Activated T-cell treated with anti-CD3 and anti-CD28 coated beads for 1 hour (primary cell): Measurements from ENCODE around the gene DCLK1.

Experiments used
- DNase-seq: peaks from one replicate; pipeline ENCODE4 v3.0.0-alpha.2; 2020; ENCODE audit warnings: low read depth

Gene DCLK1

DNA sequence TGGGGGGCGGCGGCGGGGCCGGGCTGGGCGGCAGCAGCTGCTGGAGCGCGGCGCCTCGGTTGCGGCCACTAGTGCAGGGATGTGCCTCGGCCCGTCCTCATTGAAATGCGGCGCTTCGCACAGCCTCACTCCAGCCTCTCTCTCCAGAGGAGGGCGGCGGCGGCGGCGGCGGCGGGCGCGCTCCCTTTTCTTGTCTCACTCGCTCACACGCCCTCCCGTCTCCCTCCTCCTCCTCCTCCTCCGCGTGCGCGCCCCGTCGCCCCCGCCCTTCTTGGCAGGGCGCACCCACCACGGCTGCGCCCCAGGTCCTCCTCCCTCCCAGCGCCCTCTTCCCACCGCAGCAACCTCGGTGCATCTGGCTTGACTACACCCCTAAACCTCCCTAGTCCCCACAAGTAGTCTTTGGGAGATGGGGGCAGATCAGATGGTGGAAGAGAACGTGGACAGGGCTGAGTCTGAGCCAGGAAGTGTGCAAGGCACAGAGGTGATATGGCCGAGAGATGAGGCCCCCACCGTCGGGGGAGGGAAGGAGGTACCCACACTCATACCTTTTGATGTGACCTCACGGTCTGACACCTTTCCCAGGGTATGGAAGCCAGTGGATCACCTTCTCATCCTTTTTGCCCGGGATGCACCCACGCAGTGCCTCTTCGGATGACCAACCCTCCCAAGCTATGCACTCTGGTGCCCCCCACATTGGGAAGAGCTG, at the start of gene DCLK1:
TSS of gene DCLK1 (minus strand) at position 161 of the 709 bp plus-strand sequence.
- DNase-seq, result no peak

DNA sequence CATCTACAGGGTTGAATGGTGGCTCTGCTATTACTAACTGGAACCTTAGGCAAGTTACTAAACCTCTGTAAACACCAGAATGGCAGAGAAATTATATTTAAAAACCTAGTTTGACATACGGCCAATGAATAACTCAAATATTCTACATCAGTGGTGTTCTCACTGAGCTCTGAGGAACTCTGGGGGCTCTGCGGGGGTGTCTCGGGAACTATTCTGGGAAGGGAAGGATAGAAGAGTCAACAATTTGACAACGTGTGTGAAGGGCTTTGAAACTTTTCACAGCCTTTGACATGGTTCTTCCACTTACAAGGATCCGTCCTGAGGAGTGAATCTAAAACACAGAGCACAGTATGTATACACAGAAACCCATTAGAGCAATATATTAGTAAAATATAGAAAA, 44.4 kb upstream of the DCLK1 start:
- no peak for DNase-seq

DNA sequence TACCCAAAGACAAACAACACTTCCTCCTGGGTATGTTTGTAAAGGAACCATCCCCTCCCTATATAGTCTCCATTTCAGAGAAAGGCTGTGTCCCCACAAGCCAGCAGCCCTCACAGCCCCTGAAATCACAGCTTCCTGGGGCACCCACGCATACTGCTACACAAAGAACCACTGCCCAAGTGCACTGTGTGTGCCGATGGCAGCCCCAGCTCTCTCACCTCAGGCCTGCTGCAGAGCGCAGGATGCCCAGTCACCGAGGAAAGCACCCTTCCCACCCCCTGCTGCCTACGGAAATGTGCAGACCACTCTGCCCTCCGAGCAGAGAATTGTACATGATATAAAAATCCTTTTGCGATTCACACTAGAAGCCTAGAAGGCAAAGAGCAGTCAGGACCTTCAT, 43.7 kb upstream of the DCLK1 start:
- no peak for DNase-seq

DNA sequence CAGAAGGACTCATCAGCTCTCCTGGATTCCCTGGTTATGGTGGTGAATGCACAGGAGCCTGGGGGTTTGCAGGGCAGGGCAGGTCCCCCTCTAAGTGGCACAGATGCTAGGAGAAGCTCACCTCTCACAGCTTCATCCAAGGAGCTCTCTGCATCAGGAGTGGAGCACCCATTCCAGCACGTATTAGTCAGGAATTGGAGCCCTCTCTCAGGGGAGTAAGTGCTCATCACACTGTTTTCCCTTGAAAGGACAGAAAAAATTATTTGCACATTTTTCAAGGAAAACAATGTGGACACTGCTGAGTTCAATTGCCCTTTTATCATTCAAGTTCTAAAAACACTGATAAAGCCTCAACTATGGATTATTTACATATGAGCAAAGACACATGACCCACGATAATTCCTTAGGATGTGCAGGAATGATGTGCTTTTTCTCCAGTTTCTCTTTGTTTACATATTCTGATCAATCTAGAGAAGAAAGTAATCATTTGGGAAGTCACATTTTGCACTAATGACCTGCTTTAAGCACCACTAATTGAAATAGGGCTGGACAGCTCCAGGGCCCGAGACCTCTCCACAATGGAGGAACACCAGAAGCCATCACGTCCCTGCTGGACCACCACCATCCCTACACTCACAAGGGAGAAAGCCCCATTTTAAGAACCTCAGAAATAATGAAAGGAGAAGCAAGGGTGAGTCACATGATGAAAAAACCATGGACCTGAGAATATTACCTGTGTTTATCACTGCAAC, 42.6 kb upstream of the DCLK1 start:
- DNase-seq, result no peak

DNA sequence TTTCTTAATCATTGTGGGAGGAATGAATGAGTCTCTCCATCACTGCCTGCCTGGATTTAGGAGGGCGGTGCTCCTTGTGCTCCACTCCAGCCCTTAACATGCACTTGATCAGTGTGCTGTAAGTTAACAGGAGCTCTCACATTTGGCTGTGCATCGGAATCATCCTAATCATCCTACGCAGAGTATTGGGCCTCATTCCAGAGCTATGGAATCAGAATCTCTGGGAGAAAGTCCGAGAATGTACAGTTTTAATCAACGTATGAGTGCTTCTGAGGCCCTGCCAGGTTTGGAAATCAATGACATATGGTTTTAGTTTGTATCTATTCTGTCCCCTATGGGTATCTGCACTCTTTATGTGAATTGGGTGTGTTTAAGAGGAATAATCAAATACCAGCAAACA, 34.9 kb upstream of the DCLK1 start:
- DNase-seq, result no peak

DNA sequence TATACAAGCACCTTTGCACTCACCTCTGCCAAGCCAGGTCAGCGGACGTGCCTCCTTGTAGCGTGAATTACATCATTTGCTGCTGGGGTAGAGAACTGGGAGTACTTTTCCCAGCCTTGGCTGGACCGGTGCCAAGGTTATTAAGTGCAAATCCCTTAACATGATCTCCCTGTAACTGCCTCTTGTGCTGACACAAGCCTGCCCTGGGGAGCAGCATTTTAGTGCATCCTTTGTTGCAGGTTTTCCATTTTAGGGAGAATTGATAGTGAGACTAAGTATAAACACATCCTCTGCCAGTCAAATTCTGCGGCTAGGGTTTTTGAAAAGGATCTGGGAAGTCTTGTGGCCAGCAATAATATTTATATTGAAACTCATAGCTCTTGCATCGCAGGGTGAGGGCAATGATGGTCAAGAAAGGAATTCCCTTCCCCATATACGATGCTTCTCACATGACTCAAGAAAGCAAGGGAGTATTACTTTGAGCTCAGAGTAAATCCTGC, 32.7 kb upstream of the DCLK1 start:
- no peak for DNase-seq

DNA sequence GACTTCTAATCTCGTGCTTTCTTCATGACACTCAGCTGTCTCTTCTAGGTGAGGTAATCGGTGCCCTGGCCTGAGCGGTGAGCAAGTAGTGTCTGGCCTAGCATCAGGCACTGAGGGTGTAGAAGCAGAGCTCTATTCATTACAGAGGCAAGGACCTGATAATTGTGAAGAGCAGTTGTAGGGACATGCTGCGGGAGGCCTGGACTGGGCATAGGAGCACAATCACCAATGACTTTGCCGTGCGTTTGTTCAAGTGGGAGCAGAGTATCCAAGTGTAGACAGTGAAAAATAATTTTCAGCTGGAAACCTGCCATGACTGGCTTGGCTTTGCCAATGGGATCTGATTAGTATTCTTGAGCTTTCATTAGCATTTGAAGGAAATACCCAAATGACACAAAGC, 32.1 kb upstream of the DCLK1 start:
- no peak for DNase-seq

DNA sequence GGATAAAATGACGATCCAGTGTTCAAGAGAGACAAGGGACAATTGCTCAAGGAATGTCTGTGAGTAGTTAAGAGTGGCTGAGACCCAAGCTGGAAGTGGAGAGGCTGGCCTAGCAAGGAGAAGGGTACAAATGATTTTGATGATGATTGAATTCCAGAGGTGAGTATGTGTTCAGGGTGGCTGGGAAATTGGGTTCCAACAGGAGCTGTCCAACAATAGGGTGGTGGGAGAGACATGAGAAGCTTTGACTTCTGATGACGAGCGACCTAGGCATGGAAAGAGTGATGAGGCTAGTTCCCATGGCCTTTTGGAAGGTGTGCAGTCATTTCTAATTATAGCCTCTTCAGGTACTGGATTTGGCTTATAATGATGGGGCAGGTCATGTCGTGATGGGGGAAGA, 29.1 kb upstream of the DCLK1 start:
- DNase-seq, result no peak

DNA sequence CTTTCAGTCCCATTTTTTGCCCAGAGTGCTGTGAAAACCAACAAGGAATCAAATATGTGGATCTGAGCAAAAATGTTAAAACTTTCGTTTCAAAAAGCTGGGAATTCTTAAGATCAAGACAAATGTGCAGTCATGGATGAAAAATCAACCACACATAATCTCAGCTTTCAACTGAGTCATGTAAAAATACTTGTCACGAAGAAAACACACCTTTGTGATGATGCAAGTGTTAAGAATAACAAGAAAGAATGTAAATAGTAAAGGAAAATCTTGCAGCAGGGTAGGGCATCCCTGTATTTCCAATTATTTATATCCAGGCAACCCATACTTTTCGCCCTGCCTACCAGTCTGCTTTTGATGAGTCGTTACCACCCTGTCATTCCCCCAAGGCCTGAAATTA, 27.4 kb upstream of the DCLK1 start:
- no peak for DNase-seq

DNA sequence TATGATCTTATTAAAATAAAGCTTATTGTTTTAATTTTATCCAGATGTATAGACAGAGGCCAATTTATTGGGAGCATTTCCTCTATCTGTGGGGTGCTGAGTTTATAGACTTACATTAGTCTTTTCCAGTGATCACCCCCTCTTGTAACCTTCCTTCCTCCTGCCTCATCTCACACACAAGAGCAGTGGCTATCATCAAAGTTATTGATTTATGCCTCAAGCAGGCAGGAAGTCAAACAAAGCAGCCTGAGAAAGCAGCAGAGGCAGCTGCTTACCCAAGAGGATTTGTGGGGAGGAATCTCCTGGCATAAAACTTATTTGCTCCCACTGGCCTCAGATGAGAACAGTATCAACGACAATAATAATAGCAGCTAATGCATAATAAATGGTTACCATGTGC, 26.3 kb upstream of the DCLK1 start:
- no peak for DNase-seq

DNA sequence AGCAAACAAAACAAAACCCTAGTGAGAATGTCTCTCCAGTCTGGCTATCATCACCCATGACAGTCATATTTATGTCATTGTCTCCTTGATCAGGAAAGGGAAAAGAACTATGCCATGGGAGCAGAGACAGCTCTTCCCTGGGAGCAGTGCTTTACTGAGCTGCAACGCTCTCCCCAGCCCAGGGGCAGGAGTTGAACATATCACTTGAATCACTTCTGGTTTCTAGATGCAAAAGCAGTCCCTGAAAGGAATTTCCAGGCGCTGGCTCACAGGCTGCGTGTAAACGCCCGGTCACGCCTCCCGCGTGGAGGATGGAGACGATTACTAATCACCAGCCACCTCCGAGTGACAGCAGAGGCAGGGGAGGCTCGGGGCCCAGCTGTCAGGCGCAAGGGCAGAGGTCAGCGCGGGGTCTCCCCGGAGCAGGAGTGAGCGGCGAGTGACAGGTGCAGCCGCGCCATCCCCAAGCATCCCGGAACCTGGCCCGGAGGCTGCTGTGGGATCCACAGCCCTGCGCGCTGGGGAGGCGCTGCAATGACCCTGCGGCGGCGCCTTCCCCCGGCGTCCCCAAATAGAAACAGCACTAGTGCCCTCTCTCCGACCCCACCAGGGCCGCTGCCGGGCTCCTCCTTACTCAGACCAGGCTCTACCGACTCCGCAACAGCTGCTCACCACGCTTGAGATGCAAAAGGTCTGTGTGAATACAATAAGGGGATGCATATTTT, 23.5 kb upstream of the DCLK1 start:
- no peak for DNase-seq

DNA sequence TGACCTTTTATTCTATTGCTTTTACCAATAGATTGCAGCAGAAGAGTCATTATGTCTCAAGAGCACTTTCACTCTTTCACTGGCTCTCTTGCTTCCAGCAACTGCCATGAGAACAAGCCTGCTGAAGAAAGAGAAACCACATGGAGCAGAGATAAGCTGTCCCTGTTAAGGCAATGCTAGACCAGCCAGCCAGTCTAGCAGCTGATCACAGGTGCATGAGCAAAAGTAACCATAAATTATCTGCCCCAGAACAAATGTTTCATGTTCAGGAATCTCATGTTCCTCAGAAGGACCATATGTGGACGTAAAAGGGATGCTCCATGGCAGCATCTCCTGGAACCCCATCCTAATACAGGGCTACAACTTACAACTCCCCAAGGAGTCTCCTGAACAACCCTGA, 20.4 kb upstream of the DCLK1 start:
- DNase-seq, result no peak

DNA sequence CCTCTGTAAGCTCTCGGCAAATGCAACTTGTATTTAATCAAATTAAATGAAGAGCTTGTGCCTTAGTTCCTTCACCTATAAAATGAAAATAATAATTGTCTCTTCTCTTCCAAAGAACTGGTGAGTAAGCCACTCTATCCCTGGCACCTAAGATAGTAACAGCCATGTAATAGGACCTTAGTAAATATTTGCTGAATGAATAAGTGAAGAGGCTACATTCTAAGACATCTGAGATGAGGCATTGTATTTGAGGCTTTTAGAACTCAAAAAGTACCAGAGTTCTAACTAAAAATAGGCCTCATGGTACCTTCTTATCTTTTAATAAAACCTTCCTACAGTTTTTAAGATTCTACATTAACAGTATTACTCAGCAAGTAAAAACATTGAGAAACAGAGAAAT, 17.3 kb upstream of the DCLK1 start:
- no peak for DNase-seq

DNA sequence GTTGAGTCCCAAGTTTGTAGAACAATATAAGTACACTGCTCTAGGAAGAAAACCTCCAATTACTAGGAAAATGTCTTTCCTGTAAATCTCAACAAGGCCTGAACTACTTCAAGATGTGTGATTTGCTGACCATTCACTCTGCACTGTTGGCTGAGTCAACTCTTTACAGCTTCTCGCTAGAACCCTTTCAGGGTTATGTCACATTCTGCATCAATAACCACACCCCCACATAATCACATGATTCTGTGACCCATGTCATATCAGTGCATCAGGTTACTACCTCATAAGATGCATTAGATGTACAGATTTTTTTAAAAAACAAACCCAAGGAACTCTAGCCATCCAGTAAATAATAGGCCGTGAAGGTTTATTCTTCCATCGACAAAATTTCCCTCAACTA, 16.1 kb upstream of the DCLK1 start:
- no peak for DNase-seq

DNA sequence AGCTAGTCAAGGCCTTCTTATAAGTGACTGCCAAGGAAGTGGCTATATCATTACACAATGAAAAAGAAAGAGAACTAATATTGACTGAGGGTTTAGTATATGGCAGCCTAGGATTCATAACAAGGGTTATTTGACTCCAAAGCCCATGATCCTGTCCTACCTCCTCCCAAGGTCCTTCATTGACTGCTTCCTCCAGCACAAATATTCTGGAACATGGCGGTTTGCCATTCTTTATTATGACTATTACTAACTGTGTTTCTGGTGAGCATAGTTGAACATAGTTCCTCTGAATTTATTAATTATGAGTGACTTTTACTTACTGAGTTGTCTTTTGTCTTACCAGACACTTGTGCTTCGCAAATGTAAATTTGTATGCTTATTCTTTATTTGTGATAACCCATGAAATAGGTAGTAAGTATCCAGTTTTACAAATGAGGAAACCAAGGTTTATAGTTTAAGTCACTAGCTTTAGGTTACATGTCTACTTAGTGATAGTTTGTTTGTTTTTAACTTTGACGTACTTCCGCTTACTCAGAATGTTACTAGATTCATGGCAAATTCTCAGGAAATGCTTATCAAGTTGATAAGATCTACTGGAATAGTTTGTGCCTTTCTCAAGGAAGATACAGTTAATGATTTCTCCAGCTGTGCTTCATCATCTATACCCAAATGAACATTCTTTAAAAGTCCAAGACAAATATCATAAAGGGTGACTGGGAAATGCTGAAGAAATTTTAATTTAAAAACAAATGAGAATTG, 15.5 kb upstream of the DCLK1 start:
- no peak for DNase-seq

DNA sequence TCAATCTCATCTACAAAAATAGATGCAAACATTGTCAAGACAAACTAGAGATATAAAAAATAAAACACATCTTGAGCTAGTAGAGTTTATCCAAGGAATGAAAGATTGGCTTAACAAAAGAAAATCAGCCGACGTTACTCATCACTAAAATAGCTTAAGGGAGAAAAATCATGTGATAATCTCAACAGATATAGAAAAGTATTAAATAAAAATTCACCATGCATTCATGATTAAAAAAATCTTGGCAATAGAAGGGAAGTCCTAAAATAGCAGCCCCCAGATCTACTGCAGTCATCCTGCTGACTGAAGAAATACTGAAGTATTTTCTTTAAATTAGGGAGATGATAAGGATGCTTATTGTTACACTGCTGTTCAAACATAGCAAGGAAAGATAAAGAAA, 12.6 kb upstream of the DCLK1 start:
- DNase-seq, result no peak

DNA sequence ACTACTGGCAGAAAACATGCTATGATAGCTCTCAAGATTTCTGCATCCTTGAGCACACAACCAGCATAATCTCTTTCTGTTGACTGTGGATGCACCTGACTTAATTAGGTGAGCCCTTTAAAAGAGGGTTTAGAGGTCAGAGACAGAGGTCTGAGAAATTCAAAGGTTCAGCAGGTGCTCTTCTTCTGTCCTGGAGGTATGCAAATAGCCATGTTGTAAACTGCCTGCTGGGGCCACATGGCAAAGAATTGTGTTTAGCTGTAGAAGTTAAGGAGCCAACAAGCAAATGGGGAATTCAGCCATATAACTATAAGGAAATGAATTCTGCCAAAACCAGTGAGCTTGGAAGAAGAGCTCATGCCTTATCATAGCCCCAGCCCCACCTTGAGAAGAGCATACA, 11.6 kb upstream of the DCLK1 start:
- no peak for DNase-seq

DNA sequence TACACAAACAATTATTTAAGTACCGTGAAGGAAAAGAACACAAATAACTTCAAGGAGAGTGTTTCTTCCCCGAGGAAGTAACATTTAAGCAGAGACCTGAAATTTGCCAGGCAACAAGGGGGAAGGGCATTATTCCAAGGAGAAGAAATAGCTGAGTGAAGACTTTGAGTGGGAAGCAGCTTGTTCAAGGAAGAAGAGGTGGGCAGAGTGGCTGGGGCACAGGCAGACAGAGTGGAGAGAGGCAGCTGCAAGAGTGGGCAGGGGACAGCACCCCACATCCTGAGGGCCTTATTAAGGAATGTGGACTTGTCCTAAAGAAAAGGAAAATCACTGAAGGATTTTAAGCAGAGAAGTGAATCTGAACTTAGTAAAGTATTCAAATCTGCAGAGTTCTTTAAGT, 4.7 kb upstream of the DCLK1 start:
- no peak for DNase-seq

DNA sequence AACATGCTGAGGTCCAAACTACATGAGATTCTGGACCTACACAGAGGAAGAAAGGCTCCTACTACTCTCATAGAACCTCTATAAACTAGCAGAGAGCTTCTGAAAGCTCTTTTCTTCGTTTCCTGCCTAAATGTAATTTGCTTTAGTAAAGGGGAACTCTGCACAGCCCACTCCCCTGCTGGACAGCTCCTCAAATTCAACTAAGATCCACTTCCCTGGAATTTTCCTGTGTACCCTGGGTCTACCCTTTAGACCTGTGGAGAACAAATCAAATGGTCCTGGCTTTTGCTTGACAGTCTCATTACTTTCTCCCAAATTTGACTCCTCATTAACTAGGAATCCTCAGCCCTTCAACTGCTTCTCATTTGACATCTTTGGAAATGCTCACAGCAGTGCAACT, 3.5 kb upstream of the DCLK1 start:
- no peak for DNase-seq

DNA sequence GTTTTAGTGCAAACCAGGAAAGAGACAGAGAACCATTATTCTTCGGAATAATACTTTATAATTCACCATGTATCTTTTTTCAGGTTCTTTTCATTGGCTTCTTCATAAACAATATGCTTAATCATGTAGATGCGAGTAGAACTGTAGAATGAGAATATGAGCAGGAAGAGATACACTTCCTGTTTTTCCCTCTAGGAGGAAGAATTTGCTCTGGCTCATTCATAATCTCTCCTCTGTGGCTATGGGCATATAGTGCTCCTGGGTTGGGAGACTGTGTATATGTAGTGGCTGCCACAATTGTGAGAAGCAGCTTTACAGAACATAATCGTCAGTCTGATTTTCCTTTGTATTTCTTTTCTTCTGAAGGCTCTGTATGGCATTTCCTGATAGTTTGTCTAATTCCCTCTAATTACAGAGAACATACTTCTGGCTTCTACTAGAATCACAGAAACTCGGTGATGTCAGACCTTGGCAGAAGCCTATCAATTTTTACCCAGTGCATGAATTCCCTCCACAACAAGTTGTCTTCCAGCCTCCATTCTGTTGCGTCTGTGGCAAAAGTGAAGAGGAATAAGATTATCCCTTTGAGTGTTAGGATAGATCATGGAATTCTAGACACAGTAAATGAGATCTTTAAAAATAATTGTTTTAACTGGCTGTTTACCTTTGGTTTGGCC, 2.9 kb upstream of the DCLK1 start:
- DNase-seq, result no peak

DNA sequence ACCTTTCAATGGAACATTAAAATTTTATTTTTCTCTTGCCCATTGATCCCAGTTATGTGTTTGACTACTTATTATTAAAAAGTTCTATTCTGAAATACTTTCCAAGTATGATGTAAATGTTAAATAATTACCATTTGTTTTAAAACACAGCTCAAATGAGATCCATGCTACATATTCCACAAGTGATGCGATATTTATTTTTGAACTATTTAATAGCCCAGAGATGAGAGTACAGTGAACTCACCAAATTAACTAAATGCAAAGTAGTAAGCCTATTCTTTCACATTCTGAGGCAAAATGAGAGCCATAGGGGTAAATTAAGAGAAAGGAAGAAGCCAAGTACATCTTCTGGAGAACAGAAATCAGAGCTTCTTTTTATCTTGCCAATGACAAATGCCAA, 1.2 kb upstream of the DCLK1 start:
- no peak for DNase-seq

DNA sequence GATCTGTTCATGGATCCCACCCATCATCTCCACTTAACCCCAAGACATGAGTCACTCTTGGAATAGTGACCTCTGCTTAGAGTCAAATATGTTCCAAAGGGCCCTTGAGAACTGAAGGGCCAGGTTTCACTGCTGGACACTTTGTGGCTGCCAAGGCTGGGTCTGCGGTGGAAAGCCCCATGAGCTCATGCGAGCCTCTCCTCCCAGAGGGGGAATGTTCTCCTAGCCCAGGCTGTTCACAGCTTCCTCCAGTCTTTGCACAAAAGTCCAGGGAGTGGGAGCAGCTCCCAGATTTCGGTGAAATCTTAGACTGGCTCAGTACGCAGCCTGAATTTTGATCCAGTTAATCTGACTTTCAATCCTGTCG, 732 bp upstream of the DCLK1 start:
- DNase-seq, result no peak
